GM20431 (cell line): ENCODE measurements around the gene ZNF503.

Experiments
- in situ Hi-C: fragments of 300-500 bp; cut with MseI, MboI; formaldehyde crosslinking; loops from one replicate; pipeline ENCODE4 v1.15.0; 2020; ENCODE audit warnings: low sequenced_read_pairs; ENCODE audit not compliant: unreplicated experiment

ZNF503 gene

GRCh38 chr10:75408509-75408875 is 6.9 kb upstream of the ZNF503 start:
- in situ Hi-C loops: loop anchor here (25.0 kb wide), 1 partner anchor 204 kb away; no protein-coding TSS in a partner anchor

GRCh38 chr10:75407713-75408508 is 6.3 kb upstream of the ZNF503 start:
- in situ Hi-C loops: loop anchor here (25.0 kb wide), 1 partner anchor 204 kb away; no protein-coding TSS in a partner anchor

- in situ Hi-C loops: loop anchor here (25.0 kb wide), 1 partner anchor 205 kb away; no protein-coding TSS in a partner anchor
Measured at GRCh38 chr10:75407224-75407712, 5.7 kb upstream of the ZNF503 start.

GRCh38 chr10:75406462-75407223 is 5.1 kb upstream of the ZNF503 start:
- in situ Hi-C loops: loop anchor here (25.0 kb wide), 1 partner anchor 206 kb away; no protein-coding TSS in a partner anchor

GRCh38 chr10:75405598-75406461 is 4.3 kb upstream of the ZNF503 start:
- in situ Hi-C loops: loop anchor here (25.0 kb wide), 1 partner anchor 206 kb away; no protein-coding TSS in a partner anchor

GRCh38 chr10:75404815-75405597 is 3.4 kb upstream of the ZNF503 start:
- in situ Hi-C loops: loop anchor here (25.0 kb wide), 1 partner anchor 207 kb away; no protein-coding TSS in a partner anchor

- in situ Hi-C loops: loop anchor here (25.0 kb wide), 1 partner anchor 208 kb away; no protein-coding TSS in a partner anchor
Measured at GRCh38 chr10:75403939-75404814, 2.6 kb upstream of the ZNF503 start.

- in situ Hi-C loops: loop anchor here (25.0 kb wide), 1 partner anchor 209 kb away; no protein-coding TSS in a partner anchor
Measured at GRCh38 chr10:75403144-75403938, 1.8 kb upstream of the ZNF503 start.

GRCh38 chr10:75402486-75403143 is 1.1 kb upstream of the ZNF503 start:
- in situ Hi-C loops: loop anchor here (25.0 kb wide), 1 partner anchor 210 kb away; no protein-coding TSS in a partner anchor

GRCh38 chr10:75400771-75401568 is 594 bp downstream of the ZNF503 start:
- in situ Hi-C loops: loop anchor here (25.0 kb wide), 1 partner anchor 211 kb away; no protein-coding TSS in a partner anchor

GRCh38 chr10:75400163-75400770 is 1.3 kb downstream of the ZNF503 start:
- in situ Hi-C loops: loop anchor here (25.0 kb wide), 1 partner anchor 212 kb away; no protein-coding TSS in a partner anchor

- in situ Hi-C loops: loop anchor here (25.0 kb wide), 2 partner anchors 213 to 913 kb away; no protein-coding TSS in a partner anchor
Measured at GRCh38 chr10:75399461-75400162, 2.0 kb downstream of the ZNF503 start.

- in situ Hi-C loops: loop anchor here (25.0 kb wide), 1 partner anchor 913 kb away; no protein-coding TSS in a partner anchor
Measured at GRCh38 chr10:75398692-75399460, 2.7 kb downstream of the ZNF503 start.

GRCh38 chr10:75398200-75398691 is 3.3 kb downstream of the ZNF503 start:
- in situ Hi-C loops: loop anchor here (25.0 kb wide), 1 partner anchor 914 kb away; no protein-coding TSS in a partner anchor
